OCI-LY3 (cell line): ENCODE data around the gene BRINP3.

Experiments used
- EZH2phosphoT487 ChIP-seq: fragments of 200-600 bp; shearing (Covaris generic); IDR thresholded peaks from 2 replicates; pipeline ENCODE4 v1.6.1; 2018; ENCODE audit warnings: antibody characterized with exemption, mixed run types, low read depth
- TF ChIP-seq, protein P1 (sequence below): fragments of 200-600, 300-600 bp; sonication (generic); IDR thresholded peaks from 2 replicates; pipeline ENCODE4 v1.5.1; 2014; ENCODE audit warnings: antibody characterized with exemption, low read length, low read depth

DNA sequence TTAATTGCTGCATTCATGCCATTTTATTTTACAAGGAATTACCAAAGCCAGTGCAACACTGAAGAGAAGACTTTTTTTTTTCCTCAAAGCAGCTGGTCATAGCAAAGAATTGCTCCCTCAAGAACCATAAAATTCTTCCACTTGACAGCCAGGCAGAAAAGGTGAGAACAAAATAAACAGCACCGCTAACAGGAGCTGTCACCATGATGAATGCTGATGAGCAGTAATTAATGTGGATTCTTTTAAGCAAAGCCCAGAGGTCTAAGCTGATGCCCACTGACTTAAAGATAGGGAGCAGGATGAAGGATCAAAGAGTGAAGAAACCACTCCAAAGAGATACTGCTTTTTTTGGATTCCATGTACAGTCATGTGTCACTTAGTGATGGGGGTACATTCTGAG lies 428.4 kb downstream of the BRINP3 start:
- TF ChIP-seq, protein P1, sequence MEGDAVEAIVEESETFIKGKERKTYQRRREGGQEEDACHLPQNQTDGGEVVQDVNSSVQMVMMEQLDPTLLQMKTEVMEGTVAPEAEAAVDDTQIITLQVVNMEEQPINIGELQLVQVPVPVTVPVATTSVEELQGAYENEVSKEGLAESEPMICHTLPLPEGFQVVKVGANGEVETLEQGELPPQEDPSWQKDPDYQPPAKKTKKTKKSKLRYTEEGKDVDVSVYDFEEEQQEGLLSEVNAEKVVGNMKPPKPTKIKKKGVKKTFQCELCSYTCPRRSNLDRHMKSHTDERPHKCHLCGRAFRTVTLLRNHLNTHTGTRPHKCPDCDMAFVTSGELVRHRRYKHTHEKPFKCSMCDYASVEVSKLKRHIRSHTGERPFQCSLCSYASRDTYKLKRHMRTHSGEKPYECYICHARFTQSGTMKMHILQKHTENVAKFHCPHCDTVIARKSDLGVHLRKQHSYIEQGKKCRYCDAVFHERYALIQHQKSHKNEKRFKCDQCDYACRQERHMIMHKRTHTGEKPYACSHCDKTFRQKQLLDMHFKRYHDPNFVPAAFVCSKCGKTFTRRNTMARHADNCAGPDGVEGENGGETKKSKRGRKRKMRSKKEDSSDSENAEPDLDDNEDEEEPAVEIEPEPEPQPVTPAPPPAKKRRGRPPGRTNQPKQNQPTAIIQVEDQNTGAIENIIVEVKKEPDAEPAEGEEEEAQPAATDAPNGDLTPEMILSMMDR, result no peak
- no peak for TF ChIP-seq EZH2phosphoT487
